Endothelial cell of umbilical vein (primary cell): ENCODE measurements around the gene ANP32A. TPM values are rescaled to one million over a fixed set of nuclear protein-coding genes. Genes with fewer than 3 reads are reported as not detected.

ENCODE experiments used
- BruUV-seq: library from RNA; stranded (reverse); fragments of 400-500 nt; replicated peaks from 2 replicates; lab custom pipeline; 2021; lab: Mats Ljungman, UMichigan
- CTCF ChIA-PET: fragments of 300-600, 350-600 bp; sonication (Branson Sonifier 250); formaldehyde crosslinking; loops from one replicate; lab custom pipeline; 2021; ENCODE audit warnings: antibody characterized with exemption, inconsistent platforms; lab: Charles Lee
- POLR2A ChIA-PET: fragments of 300-600, 350-600 bp; sonication (Branson Sonifier 250); formaldehyde crosslinking; loops from one replicate; lab custom pipeline; 2021; ENCODE audit warnings: antibody characterized with exemption, inconsistent platforms; lab: Charles Lee
- DNase-seq: peaks from one replicate; pipeline ENCODE4 v3.0.0-alpha.2; 2011; ENCODE audit warnings: low read depth, low spot score
- FAIRE-seq: peaks from 2 replicates; lab custom pipeline; 2011; peaks lifted over from hg19 to GRCh38; lab: Jason Lieb, UNC
- H2AFZ ChIP-seq: 2 replicates; pipeline ENCODE4 v1.6.0; 2012; ENCODE audit warnings: low read depth, low read length, control low read depth, inconsistent platforms
- H3K27ac ChIP-seq: 2 replicates; pipeline ENCODE4 v1.5.1; 2011; ENCODE audit warnings: low read depth, mild to moderate bottlenecking, control low read depth, low read length, moderate library complexity; ENCODE audit not compliant: insufficient read depth
- H3K27me3 ChIP-seq, 2 experiments: 2 replicates each; pipeline versions ENCODE4 v1.6.0 to v1.6.1; 2011; ENCODE audit warnings: low read length in 2 of 2, mixed read lengths in 1 of 2; ENCODE audit not compliant: control insufficient read depth in 2 of 2, insufficient read depth in 2 of 2
- H3K36me3 ChIP-seq, 2 experiments: 2 replicates in 1 of 2; 3 replicates in 1 of 2; pipeline ENCODE4 v1.5.1; 2011; ENCODE audit warnings: low read length in 2 of 2, mild to moderate bottlenecking in 1 of 2, moderate library complexity in 1 of 2; ENCODE audit not compliant: control insufficient read depth in 2 of 2, insufficient read depth in 2 of 2; ENCODE audit errors: extremely low read depth in 1 of 2
- H3K4me1 ChIP-seq: 3 replicates; pipeline ENCODE4 v1.5.1; 2011; ENCODE audit warnings: mild to moderate bottlenecking, low read length; ENCODE audit not compliant: control insufficient read depth, insufficient read depth; ENCODE audit errors: extremely low read depth
- H3K4me2 ChIP-seq: 2 replicates; pipeline ENCODE4 v1.6.1; 2011; ENCODE audit warnings: low read length, control low read depth, mixed read lengths; ENCODE audit not compliant: insufficient read depth
- H3K4me3 ChIP-seq, 3 experiments: fragments of 200-600 bp in 1 of 3; sonication (generic), shearing (Covaris generic) in 1 of 3; replicated peaks in 1 of 3; 2 replicates each; pipeline ENCODE4 v1.5.1; 2011 to 2016; ENCODE audit warnings: control low read depth in 3 of 3, low read length in 3 of 3, mild to moderate bottlenecking in 2 of 3, inconsistent platforms in 1 of 3, low read depth in 1 of 3, moderate library complexity in 1 of 3; ENCODE audit not compliant: insufficient read depth in 1 of 3
- H3K79me2 ChIP-seq: 2 replicates; pipeline ENCODE4 v1.6.0; 2012; ENCODE audit warnings: low read length, inconsistent platforms; ENCODE audit not compliant: control insufficient read depth, insufficient read depth
- H3K9ac ChIP-seq: replicated peaks from 2 replicates; pipeline ENCODE3; 2011; ENCODE audit warnings: low read length, control low read depth; ENCODE audit not compliant: insufficient read depth; ENCODE audit errors: extremely low read depth
- H3K9me1 ChIP-seq: replicated peaks from 3 replicates; pipeline ENCODE4 v1.6.0; 2011; ENCODE audit warnings: mild to moderate bottlenecking, low read length; ENCODE audit not compliant: control insufficient read depth, insufficient read depth; ENCODE audit errors: extremely low read depth
- H3K9me3 ChIP-seq: replicated peaks from 2 replicates; pipeline ENCODE4 v1.5.1; 2012; ENCODE audit warnings: low read length, inconsistent platforms; ENCODE audit not compliant: control insufficient read depth, insufficient read depth
- H4K20me1 ChIP-seq: replicated peaks from 2 replicates; pipeline ENCODE3; 2011; ENCODE audit warnings: mild to moderate bottlenecking, low read length; ENCODE audit not compliant: control insufficient read depth, insufficient read depth; ENCODE audit errors: extremely low read depth
- CTCF ChIP-seq, 2 donors: IDR thresholded peaks; 1 replicate in 1 of 2; 2 replicates in 1 of 2; pipeline ENCODE4 v1.5.1; 2011; ENCODE audit warnings: low read length in 2 of 2, mild to moderate bottlenecking in 2 of 2, moderate library complexity in 2 of 2, control low read depth in 1 of 2, inconsistent platforms in 1 of 2, low read depth in 1 of 2; ENCODE audit not compliant: insufficient read depth in 1 of 2; ENCODE audit errors: extremely low read depth in 1 of 2
- EZH2 ChIP-seq: IDR thresholded peaks from 2 replicates; pipeline ENCODE4 v1.6.1; 2012; ENCODE audit warnings: borderline replicate concordance, low read depth, mild to moderate bottlenecking, moderate library complexity, low read length, inconsistent platforms; ENCODE audit not compliant: severe bottlenecking
- FOS ChIP-seq: IDR thresholded peaks from 2 replicates; pipeline ENCODE4 v1.6.1; 2011; ENCODE audit warnings: mild to moderate bottlenecking, low read length, moderate library complexity, borderline replicate concordance; ENCODE audit not compliant: insufficient read depth
- GATA2 ChIP-seq: IDR thresholded peaks from 2 replicates; pipeline ENCODE4 v1.7.0; 2011; ENCODE audit warnings: low read depth, mild to moderate bottlenecking, moderate library complexity, mixed read lengths, low read length; ENCODE audit not compliant: insufficient read length, insufficient read depth
- JUN ChIP-seq: IDR thresholded peaks from 2 replicates; pipeline ENCODE4 v1.6.1; 2011; ENCODE audit warnings: borderline replicate concordance, low read depth; ENCODE audit not compliant: insufficient read length, insufficient read depth
- MAX ChIP-seq: IDR thresholded peaks from 2 replicates; pipeline ENCODE4 v1.6.1; 2011; ENCODE audit not compliant: insufficient read depth, insufficient read length
- MYC ChIP-seq: IDR thresholded peaks from one replicate; pipeline ENCODE4 v1.6.1; 2011; ENCODE audit warnings: mild to moderate bottlenecking, low read depth, low read length
- POLR2A ChIP-seq: IDR thresholded peaks from 2 replicates; pipeline ENCODE4 v1.6.1; 2012; ENCODE audit warnings: low read depth, mild to moderate bottlenecking, control low read depth, low read length
- POLR2AphosphoS5 ChIP-seq: IDR thresholded peaks from 2 replicates; pipeline ENCODE4 v1.6.1; 2012; ENCODE audit warnings: low read depth, mild to moderate bottlenecking, control low read depth, low read length, moderate library complexity; ENCODE audit not compliant: insufficient read depth
- dilution Hi-C: fragments of 300-500 bp; cut with MboI; formaldehyde crosslinking; loops from one replicate; pipeline ENCODE4 v1.15.0; 2019; ENCODE audit warnings: low sequenced_read_pairs; ENCODE audit not compliant: extremely low pct_ligation_motif_present
- intact Hi-C: fragments of 100-400 bp; cut with micrococcal nuclease; formaldehyde crosslinking; loops from one replicate; pipeline ENCODE4 v1.10.0; 2022
- polyA plus RNA-seq, 4 experiments: library from polyadenylated mRNA; depleted of rRNA in 3 of 4; stranded (reverse) in 3 of 4; unstranded in 1 of 4; fragments of >200 nt; gene quantifications; 2 replicates each; pipeline versions ENCODE4 v1.2.1 to v1.2.3, GENCODE V29; 2011 to 2012; ENCODE audit warnings: missing spikeins in 1 of 4
- total RNA-seq: library from RNA; stranded (reverse); gene quantifications from 2 replicates; pipeline ENCODE4 v1.2.3, GENCODE V29; 2021

The ANP32A gene
- total and polyA plus RNA-seq, 2 donors (not counting 3 experiments of a cell fraction or from before 2014, with no cell fraction given) = 37.9 to 169 TPM

DNA sequence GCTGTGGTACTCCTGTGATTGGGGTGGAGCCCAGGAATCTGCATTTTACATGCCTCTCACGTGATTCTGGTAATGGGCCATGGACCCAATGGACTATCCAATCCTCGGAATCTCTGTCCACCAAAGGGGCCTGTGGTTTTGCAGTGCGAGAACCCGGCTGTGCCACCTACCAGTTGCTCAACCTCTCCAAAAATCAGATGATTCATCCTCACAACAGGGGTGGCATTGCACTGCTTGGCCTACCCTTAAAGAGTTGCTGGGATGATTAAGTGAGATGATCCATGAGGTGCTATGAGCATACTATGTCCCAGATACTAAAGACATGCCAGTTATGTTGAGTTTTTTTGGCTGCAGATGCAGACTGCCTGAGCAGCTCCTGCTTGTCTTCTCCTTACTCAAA lies 5.1 kb downstream of the ANP32A start:
- dilution Hi-C loops = no loop called here
- peaks cover 9% of the 10 kb centered on the region for H3K4me1 ChIP-seq
- no peak overlapping the region for H3K27ac ChIP-seq
- no peak overlapping the region for H3K4me2 ChIP-seq
- peaks cover 87% of the 10 kb centered on the region for H3K79me2 ChIP-seq
- H3K36me3 ChIP-seq = peaks cover 0 to 6% of the 10 kb centered on the region in 2 experiments
- intact Hi-C loops = no loop called here
- ChIA-PET CTCF (interaction anchor here (0.7 to 1.9 kb wide), 4 partner anchors 13 to 266 kb away, joined by 3 to 12 read pairs (median 3); no protein-coding TSS in a partner anchor), POLR2A (no interaction called here)
- H3K9ac ChIP-seq = no peak overlapping the region
- DNase-seq (no peak), FAIRE-seq (no peak)
- no peaks in the 10 kb centered on the region for H3K9me3 ChIP-seq
- BruUV-seq = no TSS peak
- no peaks in the 10 kb centered on the region for H3K27me3 ChIP-seq
- no peaks in the 10 kb centered on the region for H3K9me1 ChIP-seq
- H2AFZ ChIP-seq = no peak overlapping the region
- no peak for TF ChIP-seq POLR2AphosphoS5
- TF ChIP-seq MYC = no peak
- no peak for TF ChIP-seq POLR2A
- TF ChIP-seq FOS = no peak
- no peak for TF ChIP-seq CTCF (IDR thresholded peaks at IDR 0.05; ENCODE audit: extremely low read depth in 1 of 2, insufficient read depth in 1 of 2, low read depth in 1 of 2, low read length in 2 of 2)
- TF ChIP-seq MAX = no peak
- no peak for TF ChIP-seq EZH2
- no peak for TF ChIP-seq JUN
- TF ChIP-seq GATA2 = no peak
- H4K20me1 ChIP-seq = no peaks in the 10 kb centered on the region
- no peak overlapping the region for H3K4me3 ChIP-seq
